Ishikawa (cell line): ENCODE data around the gene TDO2.

ENCODE experiments used
- CEBPB ChIP-seq: IDR thresholded peaks from 2 replicates; pipeline ENCODE4 v1.6.1; 2012
- EGR1 ChIP-seq: IDR thresholded peaks from 2 replicates; pipeline ENCODE4 v1.6.1; 2012
- EP300 ChIP-seq: IDR thresholded peaks from 2 replicates; pipeline ENCODE4 v1.6.1; 2012; ENCODE audit warnings: borderline replicate concordance
- FOXM1 ChIP-seq: IDR thresholded peaks from 2 replicates; pipeline ENCODE4 v1.6.1; 2012; ENCODE audit warnings: low read depth, borderline replicate concordance
- RAD21 ChIP-seq: IDR thresholded peaks from 2 replicates; pipeline ENCODE4 v1.6.1; 2012; ENCODE audit warnings: low read depth
- TAF1 ChIP-seq: IDR thresholded peaks from 2 replicates; pipeline ENCODE4 v1.6.1; 2012; ENCODE audit warnings: low read depth, mild to moderate bottlenecking
- TCF12 ChIP-seq: IDR thresholded peaks from 2 replicates; pipeline ENCODE4 v1.6.1; 2012; ENCODE audit warnings: low read depth
- TEAD4 ChIP-seq: IDR thresholded peaks from 2 replicates; pipeline ENCODE4 v1.6.1; 2012
- YY1 ChIP-seq: IDR thresholded peaks from 2 replicates; pipeline ENCODE4 v1.6.1; 2012; ENCODE audit warnings: low read depth
- TF ChIP-seq, protein P1 (sequence below): IDR thresholded peaks from 2 replicates; pipeline ENCODE4 v1.6.1; 2012; ENCODE audit warnings: low read depth, mild to moderate bottlenecking
- TF ChIP-seq, protein P2 (sequence below): IDR thresholded peaks from 2 replicates; pipeline ENCODE4 v1.6.1; 2012

TDO2 gene

GRCh38 chr4:155966731-155967395 lies 63.4 kb downstream of the TDO2 start:
- TF ChIP-seq TAF1 (no peak), RAD21 (no peak), EP300 (no peak), FOXM1 (no peak), EGR1 (no peak), CEBPB (no peak), TCF12 (no peak), TEAD4 (no peak), YY1 (no peak)
- TF ChIP-seq, protein P1, sequence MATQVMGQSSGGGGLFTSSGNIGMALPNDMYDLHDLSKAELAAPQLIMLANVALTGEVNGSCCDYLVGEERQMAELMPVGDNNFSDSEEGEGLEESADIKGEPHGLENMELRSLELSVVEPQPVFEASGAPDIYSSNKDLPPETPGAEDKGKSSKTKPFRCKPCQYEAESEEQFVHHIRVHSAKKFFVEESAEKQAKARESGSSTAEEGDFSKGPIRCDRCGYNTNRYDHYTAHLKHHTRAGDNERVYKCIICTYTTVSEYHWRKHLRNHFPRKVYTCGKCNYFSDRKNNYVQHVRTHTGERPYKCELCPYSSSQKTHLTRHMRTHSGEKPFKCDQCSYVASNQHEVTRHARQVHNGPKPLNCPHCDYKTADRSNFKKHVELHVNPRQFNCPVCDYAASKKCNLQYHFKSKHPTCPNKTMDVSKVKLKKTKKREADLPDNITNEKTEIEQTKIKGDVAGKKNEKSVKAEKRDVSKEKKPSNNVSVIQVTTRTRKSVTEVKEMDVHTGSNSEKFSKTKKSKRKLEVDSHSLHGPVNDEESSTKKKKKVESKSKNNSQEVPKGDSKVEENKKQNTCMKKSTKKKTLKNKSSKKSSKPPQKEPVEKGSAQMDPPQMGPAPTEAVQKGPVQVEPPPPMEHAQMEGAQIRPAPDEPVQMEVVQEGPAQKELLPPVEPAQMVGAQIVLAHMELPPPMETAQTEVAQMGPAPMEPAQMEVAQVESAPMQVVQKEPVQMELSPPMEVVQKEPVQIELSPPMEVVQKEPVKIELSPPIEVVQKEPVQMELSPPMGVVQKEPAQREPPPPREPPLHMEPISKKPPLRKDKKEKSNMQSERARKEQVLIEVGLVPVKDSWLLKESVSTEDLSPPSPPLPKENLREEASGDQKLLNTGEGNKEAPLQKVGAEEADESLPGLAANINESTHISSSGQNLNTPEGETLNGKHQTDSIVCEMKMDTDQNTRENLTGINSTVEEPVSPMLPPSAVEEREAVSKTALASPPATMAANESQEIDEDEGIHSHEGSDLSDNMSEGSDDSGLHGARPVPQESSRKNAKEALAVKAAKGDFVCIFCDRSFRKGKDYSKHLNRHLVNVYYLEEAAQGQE: no peak
- TF ChIP-seq, protein P2, sequence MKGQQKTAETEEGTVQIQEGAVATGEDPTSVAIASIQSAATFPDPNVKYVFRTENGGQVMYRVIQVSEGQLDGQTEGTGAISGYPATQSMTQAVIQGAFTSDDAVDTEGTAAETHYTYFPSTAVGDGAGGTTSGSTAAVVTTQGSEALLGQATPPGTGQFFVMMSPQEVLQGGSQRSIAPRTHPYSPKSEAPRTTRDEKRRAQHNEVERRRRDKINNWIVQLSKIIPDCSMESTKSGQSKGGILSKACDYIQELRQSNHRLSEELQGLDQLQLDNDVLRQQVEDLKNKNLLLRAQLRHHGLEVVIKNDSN: no peak
